HUES64 (cell line): ENCODE measurements around the gene ZMYND8. TPM values are rescaled to one million over a fixed set of nuclear protein-coding genes. Genes with fewer than 3 reads are reported as not detected.
"Not testable (repeated sequence)": the region's sequence is repeated elsewhere in the genome, so short reads cannot be mapped to it uniquely, and the experiment has no call there.

Experiments used
- H3K27ac ChIP-seq: 2 replicates; pipeline ENCODE4 v1.7.0; 2013; ENCODE audit warnings: low read depth, low read length, inconsistent platforms
- H3K27me3 ChIP-seq: 2 replicates; pipeline ENCODE4 v1.6.1; 2013; ENCODE audit warnings: mild to moderate bottlenecking, low read length; ENCODE audit not compliant: insufficient read depth
- H3K36me3 ChIP-seq: 2 replicates; pipeline ENCODE4 v1.6.1; 2013; ENCODE audit warnings: mild to moderate bottlenecking, low read length; ENCODE audit not compliant: insufficient read depth
- H3K4me1 ChIP-seq: 2 replicates; pipeline ENCODE4 v1.6.1; 2013; ENCODE audit warnings: mild to moderate bottlenecking, low read length, moderate library complexity; ENCODE audit not compliant: insufficient read depth
- H3K4me3 ChIP-seq: 2 replicates; pipeline ENCODE4 v1.5.1; 2013; ENCODE audit warnings: mild to moderate bottlenecking, low read length, moderate library complexity
- H3K9ac ChIP-seq: 2 replicates; pipeline ENCODE4 v1.6.1; 2013; ENCODE audit warnings: mild to moderate bottlenecking, low read depth, low read length
- H3K9me3 ChIP-seq: 2 replicates; pipeline ENCODE4 v1.6.1; 2013; ENCODE audit warnings: low read depth, low read length; ENCODE audit not compliant: insufficient read depth
- whole genome bisulfite sequencing: fragments of 150-250, 120-280 bp; methylation state at CpG from one replicate; pipeline ENCODE4 v1.1.7; 2013; ENCODE audit warnings: missing lambda C conversion rate; 5-methylcytosine and 5-hydroxymethylcytosine counted together
- polyA plus RNA-seq, 2 experiments: library from polyadenylated mRNA; stranded (reverse); fragments of 50-300 nt; gene quantifications; one replicate each; pipeline ENCODE4 v1.2.3, GENCODE V29; 2013

The ZMYND8 gene
- 61.7 TPM for polyA plus RNA-seq (2013, experiment 1 of 2)
- polyA plus RNA-seq (2013, experiment 2 of 2) = 67.8 TPM

DNA sequence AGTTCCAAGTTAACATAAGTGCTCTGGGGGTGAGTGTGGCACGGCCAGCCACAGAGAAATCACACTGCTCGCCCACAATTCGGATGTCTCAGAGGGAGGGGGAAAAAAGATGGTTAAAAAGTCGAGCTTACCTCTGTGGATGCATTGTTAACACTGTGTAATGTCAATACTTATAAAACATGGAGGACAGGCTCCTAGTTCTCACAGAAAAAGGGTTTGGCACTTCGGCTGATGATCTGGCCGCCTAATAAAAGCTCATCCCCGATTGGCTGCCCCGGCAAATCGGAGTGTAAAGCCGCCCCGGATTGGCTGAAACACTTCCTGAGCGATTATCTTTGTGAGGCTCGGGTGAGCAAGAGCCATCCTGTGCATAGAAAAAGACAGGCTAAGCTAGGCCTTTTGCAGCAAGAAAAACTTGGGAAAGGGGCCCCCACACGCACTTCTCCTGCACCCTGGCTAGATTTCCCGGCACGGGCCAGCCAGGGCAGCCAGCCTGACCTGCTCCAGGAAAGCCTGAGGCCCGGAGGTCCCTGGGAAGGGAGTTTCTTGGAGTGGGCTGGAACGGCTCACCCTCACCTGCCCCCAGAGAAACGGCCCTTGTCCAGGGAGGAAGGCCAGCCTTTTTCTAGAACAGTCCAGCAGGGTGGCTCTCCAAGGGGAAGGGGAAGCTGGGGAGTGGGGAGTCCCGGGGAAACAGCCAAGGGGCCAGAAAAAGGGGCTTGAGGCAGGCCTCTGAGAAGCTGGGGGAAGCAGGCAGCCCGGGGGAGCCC lies at the start of gene ZMYND8:
Gene ZMYND8, minus strand, starts transcription at position 174 of the 770 bp plus-strand sequence. Its CDS starts 29 bp downstream, at position 145.
- H3K4me3 ChIP-seq = peak within 1 kb of the TSS; percentile 35; the same call in 1 of the 2 replicates
- peaks cover 6% of the 10 kb centered on the region; the same call in 1 of the 2 replicates for H3K36me3 ChIP-seq
- no peaks in the 10 kb centered on the region for H3K9me3 ChIP-seq
- H3K4me1 ChIP-seq = peaks cover 97% of the 10 kb centered on the region
- 27% methylated on average over 21 of the region's 21 CpGs for WGBS
- no peaks in the 10 kb centered on the region for H3K27me3 ChIP-seq
- H3K27ac ChIP-seq = peak within 1 kb of the TSS; percentile 99
- peak within 1 kb of the TSS; percentile 82 for H3K9ac ChIP-seq

DNA sequence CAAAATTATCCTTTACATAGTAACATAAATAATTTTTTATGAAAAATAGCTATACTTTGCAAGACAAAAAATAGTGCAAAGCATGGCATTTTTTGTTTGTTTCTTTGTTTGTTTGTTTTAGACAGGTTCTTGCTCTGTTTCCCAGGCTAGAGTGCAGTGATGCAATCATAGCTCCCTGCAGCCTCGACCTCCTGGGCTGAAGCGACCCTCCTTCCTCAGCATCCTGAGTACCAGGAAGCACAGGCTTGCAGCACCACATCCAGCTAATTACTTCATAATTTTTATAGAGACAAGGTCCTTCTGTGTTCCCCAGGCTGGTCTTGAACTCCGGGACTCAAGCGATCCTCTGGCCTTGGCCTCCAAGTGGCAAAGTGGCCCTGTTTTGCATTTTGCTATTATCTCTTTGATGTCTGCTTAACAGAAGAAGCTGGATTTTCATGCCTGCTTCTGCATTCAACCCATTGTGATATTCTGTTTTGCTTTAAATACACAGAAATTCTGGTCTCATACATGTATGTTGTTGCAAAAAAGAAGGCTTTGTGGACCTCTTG lies 49.4 kb upstream of the ZMYND8 start:
- no peaks in the 10 kb centered on the region for H3K9me3 ChIP-seq
- no peaks in the 10 kb centered on the region for H3K27me3 ChIP-seq
- 90% methylated on average over 4 of the region's 4 CpGs for WGBS
- H3K4me3 ChIP-seq = no peak overlapping the region
- H3K9ac ChIP-seq = no peak overlapping the region
- H3K36me3 ChIP-seq = no peaks in the 10 kb centered on the region
- H3K27ac ChIP-seq = no peak overlapping the region
- no peaks in the 10 kb centered on the region for H3K4me1 ChIP-seq

DNA sequence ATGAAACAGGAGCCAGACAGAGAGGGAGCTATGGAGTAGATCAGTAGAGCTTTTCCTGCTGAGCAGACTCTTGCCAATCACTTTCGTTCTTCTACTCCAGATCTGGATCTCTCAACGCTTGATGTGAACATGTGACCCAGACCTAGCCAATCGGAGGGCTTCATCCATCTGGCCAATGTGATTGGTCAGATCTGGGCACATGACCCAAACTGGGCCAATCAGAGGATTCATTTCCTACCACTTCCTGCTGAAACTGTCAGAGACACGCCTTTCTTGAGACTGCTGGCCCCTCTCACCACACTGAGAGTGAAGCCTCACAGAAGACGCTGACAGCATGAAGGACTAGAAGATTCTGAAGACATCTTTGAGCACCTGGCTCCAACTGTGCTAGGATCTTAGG lies 44.2 kb upstream of the ZMYND8 start:
- no peaks in the 10 kb centered on the region for H3K4me1 ChIP-seq
- no peaks in the 10 kb centered on the region for H3K27me3 ChIP-seq
- WGBS = 93% methylated on average over 5 of the region's 5 CpGs
- H3K36me3 ChIP-seq = no peaks in the 10 kb centered on the region
- no peak overlapping the region for H3K9ac ChIP-seq
- H3K4me3 ChIP-seq = no peak overlapping the region
- no peak overlapping the region for H3K27ac ChIP-seq
- H3K9me3 ChIP-seq = no peaks in the 10 kb centered on the region

DNA sequence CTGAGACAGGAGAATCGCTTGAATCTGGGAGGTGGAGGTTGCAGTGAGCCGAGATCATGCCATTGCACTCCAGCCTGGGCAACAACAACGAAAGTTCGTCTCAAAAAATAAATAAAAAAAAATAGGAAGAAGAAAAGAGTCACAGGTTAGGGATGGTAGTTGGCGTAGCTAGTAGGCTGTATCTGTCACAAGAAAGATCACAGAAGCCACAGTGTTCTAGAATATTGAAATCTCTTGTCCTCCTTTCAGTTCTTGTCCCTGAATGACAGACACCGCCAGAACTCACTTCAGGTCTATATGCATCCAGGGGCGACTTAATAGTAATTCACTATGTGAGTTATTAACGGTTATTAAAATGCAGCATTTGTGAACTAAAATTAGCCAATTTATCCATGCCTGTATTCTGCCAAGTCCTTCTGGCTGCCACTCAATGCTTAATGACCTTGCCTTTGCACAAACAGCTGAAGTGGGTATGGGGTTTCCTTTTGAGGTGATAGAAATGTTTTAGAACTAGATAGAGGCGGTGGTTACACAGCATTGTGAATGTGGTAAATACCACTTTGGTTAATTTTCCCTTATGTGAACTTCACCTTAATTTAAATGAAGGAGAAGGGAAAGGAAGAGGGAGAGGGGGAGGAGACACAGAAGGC lies 41.3 kb upstream of the ZMYND8 start:
- 95% methylated on average over 9 of the region's 9 CpGs for WGBS
- Histone ChIP-seq H3K9ac (no peak overlapping the region), H3K4me3 (no peak overlapping the region), H3K36me3 (no peaks in the 10 kb centered on the region), H3K4me1 (no peaks in the 10 kb centered on the region), H3K27ac (no peak overlapping the region), H3K27me3 (no peaks in the 10 kb centered on the region), H3K9me3 (no peaks in the 10 kb centered on the region)

DNA sequence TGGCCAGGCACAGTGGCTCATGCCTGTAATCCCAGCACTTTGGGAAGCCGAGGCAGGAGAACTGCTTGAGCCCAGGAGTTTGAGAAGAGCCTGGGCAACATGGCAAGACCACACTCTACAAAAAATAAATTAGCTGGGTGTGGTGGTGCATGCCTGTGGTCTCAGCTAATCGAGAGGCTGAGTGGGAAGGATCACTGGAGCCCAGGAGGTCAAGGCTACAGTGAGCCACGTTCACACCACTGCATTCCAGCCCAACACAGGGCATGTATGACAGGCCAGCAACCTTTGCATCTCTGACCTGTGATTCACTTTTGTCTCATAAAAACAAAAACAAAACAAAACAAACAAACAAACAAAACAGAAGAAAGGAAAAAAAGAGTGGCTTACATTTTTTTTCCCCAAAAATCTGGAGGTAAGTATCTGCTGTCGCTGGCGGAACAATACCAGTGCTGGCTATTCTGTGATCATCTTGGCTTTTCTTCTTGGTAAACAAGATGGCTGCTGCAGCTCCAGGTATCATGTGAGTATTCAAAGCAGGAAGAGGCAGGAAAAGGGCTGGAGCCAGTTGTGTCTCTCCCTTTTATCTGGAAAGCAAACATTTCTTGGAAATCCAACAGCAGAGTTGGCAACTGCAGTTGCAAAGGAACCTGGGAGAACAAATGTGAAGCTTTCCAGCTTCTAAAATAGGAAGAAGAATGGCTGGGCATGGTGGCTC lies 40.4 kb upstream of the ZMYND8 start:
- no peaks in the 10 kb centered on the region for H3K27me3 ChIP-seq
- H3K9ac ChIP-seq = no peak overlapping the region
- H3K4me1 ChIP-seq = no peaks in the 10 kb centered on the region
- no peak overlapping the region for H3K4me3 ChIP-seq
- no peaks in the 10 kb centered on the region for H3K9me3 ChIP-seq
- H3K36me3 ChIP-seq = no peaks in the 10 kb centered on the region
- WGBS = 94% methylated on average over 5 of the region's 5 CpGs
- no peak overlapping the region for H3K27ac ChIP-seq

DNA sequence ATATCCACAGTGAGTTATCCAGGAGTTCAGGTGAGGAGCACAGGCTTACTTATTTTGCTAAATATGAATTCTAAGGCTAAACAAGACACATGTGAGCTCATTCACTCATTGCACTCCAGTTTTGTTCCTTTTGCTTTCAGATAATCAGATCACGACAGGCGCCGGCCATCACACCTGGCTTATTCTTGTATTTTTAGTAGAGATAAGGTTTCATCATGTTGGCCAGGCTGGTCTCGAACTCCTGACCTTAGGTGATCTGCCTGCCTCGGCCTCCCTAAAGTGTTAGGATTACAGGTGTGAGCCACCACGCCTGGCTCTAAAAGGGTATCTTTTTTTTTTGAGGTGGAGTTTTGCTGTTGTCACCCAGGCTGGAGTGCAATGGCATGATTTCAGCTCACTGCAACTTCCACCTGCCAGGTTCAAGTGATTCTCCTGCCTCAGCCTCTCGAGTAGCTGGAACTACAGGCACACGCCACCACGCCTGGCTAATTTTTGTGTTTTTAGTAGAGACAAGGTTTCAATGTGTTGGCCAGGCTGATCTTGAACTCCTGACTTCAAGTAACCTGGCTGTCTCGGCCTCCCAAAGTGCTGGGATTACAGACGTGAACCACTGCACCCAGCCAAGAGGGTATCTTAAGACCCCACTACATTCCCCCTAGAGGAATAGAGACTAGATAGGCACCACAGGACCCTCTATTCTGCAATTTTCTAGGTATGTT lies 37.5 kb upstream of the ZMYND8 start:
- not testable (repeated sequence) for H3K4me1 ChIP-seq, H3K27ac ChIP-seq, H3K36me3 ChIP-seq, H3K27me3 ChIP-seq, H3K9me3 ChIP-seq, H3K4me3 ChIP-seq, H3K9ac ChIP-seq
- 95% methylated on average over 11 of the region's 11 CpGs for WGBS

DNA sequence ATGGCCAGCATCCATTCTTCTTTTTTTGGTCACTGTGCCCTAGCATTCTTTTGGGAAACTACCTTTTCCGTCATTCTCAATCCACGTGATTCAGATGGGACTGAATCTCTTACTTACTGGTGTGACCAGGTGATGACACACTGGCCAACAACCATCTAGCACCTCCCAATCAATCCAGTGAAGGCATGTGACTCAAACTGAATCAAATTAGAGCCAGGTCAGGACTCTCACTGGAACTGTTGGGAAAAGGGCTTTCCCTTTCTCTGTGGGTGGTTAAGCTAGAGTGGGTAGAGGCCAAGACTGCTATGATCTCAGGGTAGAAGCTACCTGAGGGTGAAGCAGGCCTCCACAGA lies 36.2 kb upstream of the ZMYND8 start:
- no peaks in the 10 kb centered on the region for H3K9me3 ChIP-seq
- H3K9ac ChIP-seq = no peak overlapping the region
- no peaks in the 10 kb centered on the region for H3K27me3 ChIP-seq
- H3K36me3 ChIP-seq = no peaks in the 10 kb centered on the region
- no peak overlapping the region for H3K4me3 ChIP-seq
- 87% methylated on average over 2 of the region's 2 CpGs for WGBS
- H3K27ac ChIP-seq = no peak overlapping the region
- no peaks in the 10 kb centered on the region for H3K4me1 ChIP-seq

DNA sequence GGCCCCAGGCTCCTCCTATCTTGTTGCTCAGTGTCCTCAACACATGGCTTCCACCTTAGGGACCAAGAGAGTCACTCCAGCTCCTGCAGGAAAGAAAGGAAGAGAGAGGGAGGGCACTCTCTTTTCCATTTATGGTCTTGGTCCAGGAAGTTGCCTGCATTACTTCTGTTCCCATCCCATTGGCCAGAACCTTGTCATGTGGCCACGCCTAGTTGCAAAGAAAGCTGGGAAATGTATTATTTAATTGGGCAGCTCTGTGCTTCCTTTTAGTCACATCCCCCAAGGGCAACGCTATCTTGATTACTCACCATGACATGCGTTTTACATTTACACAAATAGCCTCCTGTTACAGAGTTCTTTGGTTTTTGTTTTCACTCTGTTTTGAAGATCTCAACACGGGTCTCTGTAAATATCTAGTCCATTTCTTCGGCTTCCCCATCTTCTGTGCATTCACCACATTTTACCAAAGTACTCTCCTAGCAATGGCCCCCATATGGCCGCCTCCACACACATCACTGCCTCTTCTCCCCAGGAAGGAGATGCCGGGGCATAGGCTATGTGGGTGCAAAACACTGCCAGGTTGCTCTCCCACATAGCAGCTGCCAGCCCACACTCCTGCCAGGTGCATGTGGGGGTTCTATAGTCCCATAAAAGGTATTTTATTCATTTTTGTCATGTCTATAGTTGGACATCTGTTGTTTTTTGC lies 35.7 kb upstream of the ZMYND8 start:
- Histone ChIP-seq H3K4me1 (no peaks in the 10 kb centered on the region), H3K36me3 (no peaks in the 10 kb centered on the region), H3K9me3 (no peaks in the 10 kb centered on the region), H3K27me3 (no peaks in the 10 kb centered on the region), H3K27ac (no peak overlapping the region), H3K9ac (no peak overlapping the region), H3K4me3 (no peak overlapping the region)
- 89% methylated on average over 7 of the region's 7 CpGs for WGBS

DNA sequence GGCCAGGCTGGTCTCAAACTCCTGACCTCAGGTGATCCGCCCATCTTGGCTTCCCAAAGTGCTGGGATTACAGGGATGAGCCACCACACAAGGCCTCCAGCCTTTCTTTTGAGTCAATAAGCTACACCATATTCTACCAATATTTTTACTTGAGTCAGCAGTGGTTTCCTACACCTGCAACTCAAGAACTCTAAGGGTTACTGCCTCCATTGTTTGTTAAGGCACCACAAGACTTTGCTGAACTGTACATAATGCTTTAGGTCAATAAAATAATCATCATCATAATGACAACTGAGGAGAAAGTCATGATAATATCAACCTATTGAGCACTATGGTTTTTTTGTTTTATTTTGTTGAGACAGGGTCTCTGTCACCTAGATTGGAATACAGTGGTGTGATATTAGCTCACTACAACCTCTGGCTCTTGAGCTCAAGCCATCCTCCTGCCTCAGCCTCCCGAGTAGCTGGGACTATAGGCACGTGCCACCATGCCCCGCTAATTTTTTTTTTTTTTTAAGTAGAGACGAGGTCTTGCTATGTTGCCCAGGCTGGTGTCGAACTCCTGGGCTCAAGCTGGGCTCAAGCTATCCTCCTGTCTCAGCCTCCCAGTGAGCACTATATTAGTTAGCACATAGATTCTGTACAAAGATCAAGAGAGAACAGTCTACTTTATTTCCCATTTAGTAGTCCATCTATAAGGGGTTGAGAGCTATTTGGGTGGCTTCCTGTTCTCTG lies 34.9 kb upstream of the ZMYND8 start:
- H3K4me3 ChIP-seq = no peak overlapping the region
- H3K4me1 ChIP-seq = no peaks in the 10 kb centered on the region
- H3K9ac ChIP-seq = no peak overlapping the region
- H3K27ac ChIP-seq = no peak overlapping the region
- H3K36me3 ChIP-seq = no peaks in the 10 kb centered on the region
- no peaks in the 10 kb centered on the region for H3K27me3 ChIP-seq
- WGBS = 97% methylated on average over 6 of the region's 6 CpGs
- H3K9me3 ChIP-seq = no peaks in the 10 kb centered on the region

DNA sequence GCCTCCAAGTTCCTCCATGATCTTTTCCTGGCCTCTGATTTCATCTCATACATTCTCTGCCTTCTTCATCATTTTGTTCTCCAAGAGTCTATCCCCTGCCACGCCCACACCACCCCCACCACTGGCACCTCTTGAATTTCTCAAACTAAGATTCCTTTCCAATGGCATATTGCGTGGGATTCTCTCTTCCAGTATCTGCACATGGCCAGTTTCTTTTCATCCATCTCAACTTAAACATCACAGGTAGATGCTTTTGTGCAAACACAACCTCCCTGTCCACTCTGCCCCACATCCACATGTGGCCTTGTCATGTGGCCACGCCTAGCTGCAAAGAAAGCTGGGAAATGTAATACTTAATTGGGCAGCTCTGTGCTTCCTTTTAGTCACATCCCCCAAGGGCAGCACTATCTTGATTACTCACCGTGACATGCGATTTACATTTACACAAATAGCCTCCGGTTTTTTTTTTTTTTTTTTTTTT lies 33.4 kb upstream of the ZMYND8 start:
- H3K9ac ChIP-seq = no peak overlapping the region
- H3K4me1 ChIP-seq = no peaks in the 10 kb centered on the region
- 94% methylated on average over 6 of the region's 6 CpGs for WGBS
- no peaks in the 10 kb centered on the region for H3K27me3 ChIP-seq
- H3K9me3 ChIP-seq = no peaks in the 10 kb centered on the region
- no peak overlapping the region for H3K4me3 ChIP-seq
- H3K27ac ChIP-seq = no peak overlapping the region
- H3K36me3 ChIP-seq = no peaks in the 10 kb centered on the region
